OCI-LY3 (cell line): ENCODE data around the gene LCE5A.

Experiments used
- H2AFZ ChIP-seq: fragments of 200-600, 300-600 bp; shearing (Covaris generic); 2 replicates; pipeline ENCODE4 v1.6.0; 2014; ENCODE audit warnings: antibody characterized with exemption, low read depth, low read length
- H3K27ac ChIP-seq: fragments of 200-600, 300-600 bp; sonication (generic); 2 replicates; pipeline ENCODE4 v1.5.1; 2014; ENCODE audit warnings: mild to moderate bottlenecking, low read length, moderate library complexity, mixed read lengths
- H3K27me3 ChIP-seq: fragments of 200-600, 300-600 bp; sonication (generic); 2 replicates; pipeline ENCODE4 v1.6.1; 2014; ENCODE audit warnings: low read depth, low read length, mixed read lengths
- H3K36me3 ChIP-seq: fragments of 200-600, 300-600 bp; sonication (generic); replicated peaks from 2 replicates; pipeline ENCODE3; 2014; ENCODE audit warnings: low read depth, low read length, mixed read lengths
- H3K4me1 ChIP-seq: fragments of 300-600, 200-600 bp; sonication (generic); 2 replicates; pipeline ENCODE4 v1.6.1; 2014; ENCODE audit warnings: low read length, mixed read lengths
- H3K4me2 ChIP-seq: fragments of 200-600, 300-600 bp; sonication (generic); 2 replicates; pipeline ENCODE4 v1.6.1; 2014; ENCODE audit warnings: low read length, mixed read lengths
- H3K4me3 ChIP-seq: fragments of 300-600, 200-600 bp; sonication (generic); 2 replicates; pipeline ENCODE4 v1.5.1; 2014; ENCODE audit warnings: antibody characterized with exemption, mild to moderate bottlenecking, low read length, moderate library complexity
- H3K79me2 ChIP-seq: fragments of 300-600, 200-600 bp; shearing (Covaris generic); 2 replicates; pipeline ENCODE4 v1.6.1; 2014; ENCODE audit warnings: mild to moderate bottlenecking, low read length, mixed read lengths
- H3K9ac ChIP-seq: fragments of 300-600, 200-600 bp; shearing (Covaris generic); 2 replicates; pipeline ENCODE4 v1.6.0; 2014; ENCODE audit warnings: mild to moderate bottlenecking, low read length, moderate library complexity
- H3K9me3 ChIP-seq: fragments of 200-600, 300-600 bp; shearing (Covaris generic); 2 replicates; pipeline ENCODE4 v1.6.1; 2014; ENCODE audit warnings: low read length, mixed read lengths; ENCODE audit not compliant: insufficient read depth
- H4K20me1 ChIP-seq: fragments of 200-600, 300-600 bp; sonication (generic); 2 replicates; pipeline ENCODE4 v1.6.1; 2016; ENCODE audit warnings: low read length, mixed read lengths; ENCODE audit not compliant: insufficient read depth
- CTCF ChIP-seq: fragments of 200-600, 300-600 bp; sonication (generic); IDR thresholded peaks from 2 replicates; pipeline ENCODE4 v1.5.1; 2014; ENCODE audit warnings: antibody characterized with exemption, low read length, low read depth
- EZH2phosphoT487 ChIP-seq: fragments of 200-600 bp; shearing (Covaris generic); IDR thresholded peaks from 2 replicates; pipeline ENCODE4 v1.6.1; 2018; ENCODE audit warnings: antibody characterized with exemption, mixed run types, low read depth

Gene LCE5A

GRCh38 chr1:152510503-152510902, at the start of gene LCE5A:
Gene LCE5A, plus strand, starts transcription at chr1:152510803. Its CDS starts 732 bp downstream, at chr1:152511535.
- no peaks in the 10 kb centered on the region for H3K9me3 ChIP-seq
- H4K20me1 ChIP-seq, result no peaks in the 10 kb centered on the region
- H3K27ac ChIP-seq, result no peak within 1 kb of the TSS
- no peak within 1 kb of the TSS for H3K4me3 ChIP-seq
- no peaks in the 10 kb centered on the region for H3K4me1 ChIP-seq
- H3K4me2 ChIP-seq, result no peak within 1 kb of the TSS
- no peak within 1 kb of the TSS for H3K9ac ChIP-seq
- H3K27me3 ChIP-seq, result peaks cover 41% of the 10 kb centered on the region
- no peaks in the 10 kb centered on the region for H3K79me2 ChIP-seq
- no peak for TF ChIP-seq CTCF
- no peak for TF ChIP-seq EZH2phosphoT487
- no peak within 1 kb of the TSS for H2AFZ ChIP-seq
- no peaks in the 10 kb centered on the region for H3K36me3 ChIP-seq

GRCh38 chr1:152461544-152461943, 49.1 kb upstream of the LCE5A start:
- TF ChIP-seq EZH2phosphoT487 (no peak), CTCF (peak; percentile 72)
- H3K4me2 ChIP-seq, result peak overlapping the region; percentile 19; the same call in 1 of the 2 replicates

GRCh38 chr1:152462636-152463035, 48.0 kb upstream of the LCE5A start:
- Histone ChIP-seq H3K27me3 (0 out of 2 replicates have a peak, but pooled peaks cover 4% of the 10 kb centered on the region), H3K27ac (no peak overlapping the region), H3K9me3 (no peaks in the 10 kb centered on the region), H3K4me3 (no peak overlapping the region), H3K36me3 (no peaks in the 10 kb centered on the region), H2AFZ (no peak overlapping the region), H3K9ac (no peak overlapping the region), H4K20me1 (no peaks in the 10 kb centered on the region), H3K4me1 (peaks cover 17% of the 10 kb centered on the region), H3K79me2 (no peaks in the 10 kb centered on the region), H3K4me2 (no peak overlapping the region)
- no peak for TF ChIP-seq CTCF
- TF ChIP-seq EZH2phosphoT487, result no peak

More at GRCh38 chr1:152461544-152461943, 49.1 kb upstream of the LCE5A start:
- Histone ChIP-seq H3K79me2 (no peaks in the 10 kb centered on the region), H4K20me1 (no peaks in the 10 kb centered on the region), H2AFZ (no peak overlapping the region), H3K9me3 (no peaks in the 10 kb centered on the region), H3K27ac (no peak overlapping the region), H3K27me3 (0 out of 2 replicates have a peak, but pooled peaks cover 4% of the 10 kb centered on the region), H3K9ac (no peak overlapping the region), H3K4me3 (no peak overlapping the region), H3K36me3 (no peaks in the 10 kb centered on the region), H3K4me1 (peaks cover 17% of the 10 kb centered on the region)

- no peak for TF ChIP-seq EZH2phosphoT487
- no peak for TF ChIP-seq CTCF
- H4K20me1 ChIP-seq, result no peaks in the 10 kb centered on the region
- H3K9me3 ChIP-seq, result no peaks in the 10 kb centered on the region
- H2AFZ ChIP-seq, result no peak overlapping the region
- no peak overlapping the region for H3K9ac ChIP-seq
- peaks cover 2% of the 10 kb centered on the region; the same call in 1 of the 2 replicates for H3K4me1 ChIP-seq
- H3K79me2 ChIP-seq, result no peaks in the 10 kb centered on the region
- H3K36me3 ChIP-seq, result no peaks in the 10 kb centered on the region
- no peak overlapping the region for H3K4me2 ChIP-seq
- no peak overlapping the region for H3K4me3 ChIP-seq
- no peak overlapping the region for H3K27ac ChIP-seq
- H3K27me3 ChIP-seq, result 0 out of 2 replicates have a peak, but pooled peaks cover 10% of the 10 kb centered on the region
Observed at GRCh38 chr1:152466217-152466616, 44.4 kb upstream of the LCE5A start.
